ENCODE measurements around the gene RAET1E.

- TF ChIP-seq CTCF (IDR thresholded peaks at IDR 0.05) (no peak), POLR2A (IDR thresholded peaks at IDR 0.05) (no peak)
Observed at GRCh38 chr6:149867876-149868640, 29.9 kb downstream of the RAET1E start.
